ENCODE measurements around the gene DCXR. TPM values are rescaled to one million over a fixed set of nuclear protein-coding genes. Genes with fewer than 3 reads are reported as not detected.

The DCXR gene
- total RNA-seq, 1 donor from 2014 or later = 144 TPM

DNA sequence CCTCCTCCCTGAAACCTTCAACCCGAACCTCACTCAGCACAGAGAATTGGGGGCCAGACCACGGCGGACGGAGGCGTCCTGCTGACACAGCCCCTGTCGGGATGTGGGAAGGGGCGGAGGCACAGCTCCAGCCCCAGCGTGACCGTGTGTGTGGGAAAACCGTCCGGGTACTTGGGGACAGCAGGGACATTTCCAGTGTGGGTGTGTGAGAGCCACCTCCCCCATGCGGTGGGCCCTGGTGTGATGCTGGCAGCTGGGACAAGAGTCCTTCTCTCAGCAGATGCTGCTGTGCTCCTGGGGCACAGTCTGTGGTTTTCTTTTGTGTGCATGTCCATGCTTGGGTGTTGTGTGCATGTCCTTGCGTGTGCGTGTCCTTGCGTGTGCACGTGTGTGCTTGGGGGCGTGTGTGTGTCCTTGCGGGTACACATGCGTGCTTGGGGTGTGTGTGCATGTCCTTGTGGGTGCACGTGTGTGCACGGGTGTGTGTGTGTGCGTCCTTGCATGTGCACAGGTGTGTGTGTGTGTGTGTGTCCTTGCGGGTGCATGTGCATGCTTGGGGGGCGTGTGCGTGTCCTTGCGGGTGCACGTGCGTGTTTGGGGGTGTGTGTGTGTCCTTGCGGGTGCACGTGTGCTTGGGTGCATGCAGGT is 31.7 kb downstream of the DCXR start:
- no peak for DNase-seq (ENCODE audit: low spot score)
- intact Hi-C loops (cut with DNase I) = no loop called here

DNA sequence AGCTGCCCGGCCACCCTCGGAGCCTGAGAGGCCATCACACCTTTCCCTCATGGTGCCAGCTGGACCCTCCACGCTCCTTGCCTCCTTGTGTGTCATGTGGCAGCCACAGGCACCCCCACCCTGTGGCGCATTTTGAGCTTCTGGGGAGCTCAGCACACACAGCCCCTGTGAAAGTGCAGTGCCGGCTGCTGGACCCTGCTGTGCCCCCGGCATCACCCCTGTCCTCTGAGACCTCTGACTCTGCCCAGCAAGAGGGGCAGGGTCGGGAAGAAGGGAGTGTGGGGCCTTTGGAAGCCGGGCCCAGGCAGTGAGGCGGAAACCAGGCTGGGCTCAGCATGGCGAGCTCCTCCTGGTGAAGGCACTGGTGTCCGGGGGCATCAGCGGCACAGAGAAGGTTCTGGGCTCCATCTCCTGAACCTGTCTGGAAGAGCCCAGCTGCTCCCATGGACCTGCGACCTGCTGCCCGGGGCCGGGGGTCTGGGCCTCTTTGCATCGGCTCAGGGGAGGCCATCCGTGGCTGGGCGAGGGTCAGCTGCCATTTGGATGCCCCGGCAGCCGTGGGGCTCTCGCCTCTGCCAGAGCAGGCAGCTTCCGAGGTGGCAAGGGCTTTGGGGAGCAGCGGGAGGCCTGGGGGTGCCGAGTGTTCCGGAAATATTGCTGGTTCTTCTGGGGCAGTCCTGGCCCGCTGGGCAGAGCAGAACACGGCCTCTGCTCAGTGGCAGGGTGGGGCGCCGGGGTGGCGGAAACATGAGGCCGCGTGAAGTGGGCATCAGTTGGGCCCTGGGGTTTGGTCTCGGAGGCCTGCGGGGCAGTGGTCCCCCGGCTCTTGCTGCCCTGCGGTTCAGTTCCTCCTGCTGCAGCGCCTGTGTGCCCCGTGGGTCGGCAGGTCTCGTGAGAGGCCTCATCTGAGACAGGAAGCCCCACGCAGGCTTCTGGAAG is 32.7 kb downstream of the DCXR start:
- DNase-seq (ENCODE audit: low spot score) = no peak
- intact Hi-C loops (cut with DNase I) = no loop called here

DNA sequence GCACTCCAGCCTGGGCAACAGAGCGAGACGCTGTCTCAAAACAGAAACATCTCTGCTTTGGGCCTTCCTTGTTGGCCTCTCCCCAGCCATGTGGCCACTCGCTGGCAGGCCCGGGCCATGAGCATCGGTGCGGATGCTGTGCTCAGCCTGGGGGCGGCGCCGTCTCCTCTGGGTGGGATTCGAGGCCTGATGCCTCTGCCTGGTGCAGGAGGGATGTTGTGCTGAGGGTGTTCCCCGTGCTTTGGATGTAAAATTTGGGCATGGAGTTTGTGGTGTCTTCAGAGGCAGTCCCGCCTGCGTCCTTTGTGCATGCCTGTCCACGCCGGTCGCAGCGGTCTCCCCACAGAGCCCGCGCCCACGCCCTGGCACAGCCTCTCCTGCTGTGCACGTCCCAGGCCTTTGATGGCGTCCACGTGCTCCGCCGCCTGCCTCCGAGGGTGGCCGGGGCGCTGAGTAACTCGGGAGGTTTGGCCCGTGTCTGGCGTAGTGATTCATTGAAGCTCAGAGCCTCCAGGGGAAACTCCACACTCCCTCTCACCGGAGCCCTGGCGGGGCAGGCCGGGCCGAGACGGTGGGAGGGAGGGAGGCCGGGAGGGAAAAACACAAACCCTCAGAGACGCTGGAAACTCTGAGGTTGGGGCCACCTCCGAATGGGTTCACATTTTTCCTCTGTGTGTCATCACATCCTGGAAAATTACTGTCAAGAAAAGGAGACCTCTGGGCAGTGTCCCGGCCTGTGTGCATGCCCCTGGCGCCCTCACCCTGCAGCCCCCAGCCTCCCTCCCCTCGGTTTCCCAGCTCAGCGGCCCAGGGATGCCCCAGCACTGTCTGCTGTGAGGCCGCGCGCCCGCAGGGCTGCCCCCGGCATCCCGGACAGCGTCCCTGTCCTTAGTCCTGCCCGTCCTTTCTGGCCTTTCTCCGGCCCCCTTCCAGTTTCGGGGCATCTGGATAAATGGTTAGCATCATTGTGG is 33.8 kb downstream of the DCXR start:
- intact Hi-C loops (cut with DNase I) = no loop called here
- no peak for DNase-seq (ENCODE audit: low spot score)

DNA sequence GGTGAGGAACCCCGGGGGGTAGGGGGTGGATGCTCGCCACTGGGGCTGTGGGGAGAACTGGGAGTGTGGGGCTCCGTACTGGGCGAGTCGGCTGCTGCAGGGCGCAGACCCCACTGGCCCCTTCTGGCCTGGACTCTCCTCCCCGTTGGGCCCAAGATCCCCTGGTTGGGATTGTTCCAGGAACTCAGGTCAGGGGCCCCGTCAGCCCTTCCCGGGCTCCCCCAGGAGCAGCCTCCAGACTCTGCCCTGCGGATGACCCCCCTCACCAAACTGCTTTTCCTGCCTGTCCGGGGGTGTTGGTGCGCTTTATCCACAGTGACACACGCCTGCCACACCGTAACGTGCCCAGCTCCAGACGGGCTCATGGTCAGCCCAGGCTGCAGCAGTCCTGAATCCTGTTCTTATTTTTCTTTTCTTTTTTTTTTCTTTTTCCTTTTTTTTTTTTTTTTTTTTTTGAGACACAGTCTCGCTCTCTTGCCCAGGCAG is 35.9 kb downstream of the DCXR start:
- no peak for DNase-seq (ENCODE audit: low spot score)
- intact Hi-C loops (cut with DNase I) = no loop called here

DNA sequence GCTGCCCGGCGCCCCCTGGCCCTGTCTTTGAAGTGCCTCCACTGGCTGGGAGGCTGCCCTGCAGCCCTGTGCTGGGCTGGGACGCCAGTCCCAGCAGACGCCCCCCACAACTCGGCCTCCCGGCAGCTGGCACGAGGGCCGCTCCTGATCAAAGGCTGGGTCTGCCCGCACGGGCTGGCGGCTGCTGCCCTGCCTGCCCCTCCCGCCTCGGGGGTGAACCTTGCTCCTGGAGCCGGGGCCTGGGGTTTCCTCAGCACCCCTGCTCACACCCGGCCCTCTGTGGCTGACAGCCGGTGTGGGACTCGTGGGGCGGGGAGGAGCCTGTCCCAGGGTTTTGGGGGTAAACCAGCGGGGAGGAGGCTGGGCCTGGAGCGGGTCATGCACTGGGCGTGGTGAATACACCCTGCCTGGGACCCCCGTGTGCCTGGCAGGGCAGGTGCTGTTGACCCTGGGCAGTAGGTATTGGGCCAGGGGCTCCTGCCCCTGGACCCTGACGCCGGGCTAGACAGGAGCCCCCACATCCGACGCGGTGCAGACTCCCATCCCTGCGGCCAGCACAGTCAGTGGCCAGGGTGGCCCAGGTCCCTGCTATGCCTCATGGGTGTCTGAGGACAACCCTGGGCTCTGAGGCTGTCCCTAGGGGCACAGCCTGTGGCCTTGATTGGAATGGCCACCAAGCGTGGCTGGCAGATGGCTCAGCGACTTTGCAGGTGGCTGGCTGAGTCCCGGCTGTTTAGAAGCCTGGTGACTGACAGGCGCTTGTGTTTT is 36.5 kb downstream of the DCXR start:
- no peak for DNase-seq (ENCODE audit: low spot score)
- intact Hi-C loops (cut with DNase I) = no loop called here

DNA sequence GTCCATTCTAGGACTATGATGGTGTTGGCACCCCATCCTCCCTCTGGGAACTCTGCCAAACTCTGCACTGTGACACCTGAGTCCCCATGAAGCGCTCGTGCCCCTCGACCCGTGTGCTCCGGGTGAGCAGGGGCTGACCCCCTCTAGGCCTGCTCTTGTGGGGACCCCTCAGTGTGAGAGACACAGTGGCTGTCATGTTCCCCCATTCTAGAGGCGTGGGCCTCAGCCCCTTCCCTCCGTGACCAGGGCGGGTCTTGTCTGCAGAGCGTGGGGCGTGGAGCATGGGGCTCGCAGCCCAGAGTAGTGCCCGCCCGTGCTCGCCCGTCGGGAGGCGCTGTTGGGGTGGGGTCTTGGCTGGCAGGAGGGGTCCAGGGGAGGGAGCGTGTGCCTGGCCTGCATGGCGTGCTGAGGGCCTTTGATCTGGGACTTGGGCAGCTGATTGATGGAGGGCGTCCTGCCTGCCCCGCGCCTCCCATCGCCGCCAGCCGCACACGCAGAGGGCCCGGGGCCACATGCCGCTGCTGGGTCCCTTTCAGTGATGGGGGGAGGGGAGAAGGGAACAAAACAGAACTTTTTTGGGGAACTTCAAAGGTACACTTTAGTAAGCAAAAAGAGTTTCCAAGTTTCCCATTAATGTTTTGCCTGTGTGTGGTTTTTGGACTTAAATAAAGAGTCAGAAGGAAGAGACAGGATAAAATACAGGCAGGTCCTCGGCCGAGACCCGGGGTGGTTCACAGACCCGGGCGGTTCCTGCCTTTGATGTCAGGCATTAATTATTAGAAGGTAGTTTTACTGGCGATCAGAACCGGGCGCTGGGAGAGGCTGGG is 37.3 kb downstream of the DCXR start:
- no peak for DNase-seq (ENCODE audit: low spot score)
- intact Hi-C loops (cut with DNase I) = no loop called here

DNA sequence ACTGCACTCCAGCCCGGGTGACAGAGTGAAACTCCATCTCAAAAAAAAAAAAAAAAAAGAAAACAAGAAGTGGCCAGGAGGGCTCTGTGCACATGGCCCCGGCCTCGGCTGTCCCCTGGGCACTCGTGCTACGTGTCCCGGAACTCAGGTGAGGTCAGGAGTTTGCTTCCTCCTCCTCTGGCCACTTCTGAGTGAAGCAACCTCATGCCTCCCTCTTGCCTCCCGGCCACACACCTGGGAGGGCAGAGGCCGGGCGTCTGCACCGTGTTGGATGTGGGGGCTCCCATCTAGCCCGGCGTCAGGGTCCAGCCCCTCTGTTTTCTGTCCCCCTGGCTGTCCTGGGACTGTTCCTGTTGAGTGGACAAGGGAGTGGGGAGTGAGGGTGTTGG is 37.9 kb downstream of the DCXR start:
- intact Hi-C loops (cut with DNase I) = no loop called here
- DNase-seq (ENCODE audit: low spot score) = no peak

DNA sequence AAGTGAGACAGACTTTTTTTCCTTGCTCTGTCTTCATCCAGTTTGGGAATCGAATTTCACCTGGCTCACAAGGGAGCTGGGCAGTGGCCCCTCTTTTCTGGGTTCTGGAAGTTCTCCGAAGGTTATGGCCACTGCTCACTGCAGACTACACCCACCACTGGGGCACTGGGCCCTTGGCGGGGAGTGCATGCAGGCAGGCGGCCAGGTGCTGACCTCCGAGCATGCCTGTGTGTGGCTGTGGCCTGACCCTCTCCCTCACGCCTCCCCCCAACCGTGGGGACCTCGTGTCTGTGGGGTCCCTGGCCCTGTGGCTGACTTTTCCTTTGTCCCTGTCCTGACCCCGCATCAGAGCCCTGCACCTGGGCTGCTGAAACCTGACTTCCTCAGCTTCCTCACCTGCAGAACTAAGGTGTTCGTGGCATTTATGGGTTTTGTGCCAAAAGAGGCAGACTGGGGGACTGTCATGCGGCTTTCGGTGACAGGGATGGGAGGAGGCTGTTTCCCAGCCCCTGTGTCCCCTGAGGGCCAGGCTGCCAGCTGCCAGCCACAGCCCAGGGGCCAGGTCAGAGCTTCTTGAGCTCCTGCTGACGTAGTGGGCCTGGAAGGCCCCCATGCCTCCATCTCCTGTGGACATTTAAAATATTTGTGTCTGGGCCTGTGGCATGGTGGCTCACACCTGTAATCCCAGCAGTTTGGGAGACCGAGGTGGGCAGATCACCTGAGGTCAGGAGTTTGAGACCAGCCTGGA is 38.6 kb downstream of the DCXR start:
- no peak for DNase-seq (ENCODE audit: low spot score)
- intact Hi-C loops (cut with DNase I) = no loop called here

DNA sequence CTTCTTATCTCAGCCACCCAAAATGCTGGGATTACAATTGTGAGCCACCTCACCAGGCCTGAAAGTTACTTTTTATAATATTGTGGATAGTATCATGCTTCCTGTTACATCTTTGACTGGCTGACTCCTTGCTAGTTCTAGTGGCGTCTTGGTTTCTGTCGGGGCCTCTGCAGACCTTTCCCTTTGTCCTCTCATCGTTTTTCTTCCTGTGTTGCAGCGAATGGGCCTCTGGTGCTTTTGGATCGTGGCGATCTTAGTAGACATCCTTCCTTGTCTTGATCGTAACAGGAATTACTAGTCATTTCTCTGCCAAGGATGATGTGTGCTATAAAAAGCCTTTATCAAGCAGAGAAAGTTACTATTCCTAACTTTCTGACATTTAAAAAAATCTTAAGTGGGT is 39.3 kb downstream of the DCXR start:
- intact Hi-C loops (cut with DNase I) = no loop called here
- DNase-seq (ENCODE audit: low spot score) = no peak

DNA sequence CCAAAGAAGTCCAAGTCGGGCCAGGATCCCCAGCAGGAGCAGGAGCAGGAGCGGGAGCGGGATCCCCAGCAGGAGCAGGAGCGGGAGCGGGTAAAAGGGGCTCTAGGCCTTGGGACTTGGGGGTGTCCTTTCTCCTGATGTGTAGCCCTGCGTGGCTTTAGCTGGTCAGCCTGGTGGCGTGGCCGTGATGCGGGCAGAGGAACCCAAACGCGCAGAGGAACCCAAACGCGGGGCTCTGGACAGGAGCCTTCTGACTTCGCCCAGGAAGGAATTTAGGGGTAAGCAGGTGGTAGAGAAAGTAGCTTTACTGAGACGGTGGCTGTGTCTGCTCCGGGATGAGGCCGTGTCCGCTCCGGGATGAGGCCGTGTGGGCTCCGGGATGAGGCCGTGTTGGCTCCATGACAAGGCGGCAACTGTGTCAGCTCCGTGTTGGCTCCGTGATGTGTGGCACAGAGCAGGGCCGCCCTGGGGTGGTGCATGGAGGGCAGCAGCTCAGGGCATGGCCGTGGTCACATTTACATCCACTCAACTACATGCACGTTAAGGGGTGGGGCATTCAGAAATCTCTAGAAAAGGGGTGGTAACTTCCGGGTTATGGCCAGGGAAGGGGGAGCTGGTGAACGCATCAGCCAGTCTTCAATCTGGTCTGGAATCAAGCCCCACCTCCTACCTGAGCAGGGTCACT is 40.6 kb downstream of the DCXR start:
- DNase-seq (ENCODE audit: low spot score) = no peak
- intact Hi-C loops (cut with DNase I) = no loop called here

DNA sequence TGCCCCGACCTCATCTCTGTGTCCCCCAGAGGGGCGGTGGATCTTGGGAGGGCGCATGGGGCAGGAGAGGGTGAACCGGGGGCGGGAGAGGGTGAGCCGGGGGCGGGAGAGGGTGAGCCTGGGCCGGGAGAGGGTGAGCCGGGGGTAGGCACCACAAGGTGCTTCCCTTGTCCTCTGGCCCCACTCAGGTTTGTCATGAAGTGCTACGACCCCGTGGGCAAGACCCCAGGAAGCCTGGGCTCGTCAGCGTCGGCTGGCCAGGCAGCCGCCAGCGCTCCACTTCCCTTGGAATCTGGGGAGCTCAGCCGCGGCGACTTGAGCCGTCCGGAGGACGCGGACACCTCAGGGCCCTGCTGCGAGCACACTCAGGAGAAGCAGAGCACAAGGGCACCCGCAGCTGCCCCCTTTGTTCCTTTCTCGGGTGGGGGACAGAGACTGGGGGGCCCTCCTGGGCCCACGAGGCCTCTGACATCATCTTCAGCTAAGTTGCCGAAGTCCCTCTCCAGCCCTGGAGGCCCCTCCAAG is 41.2 kb downstream of the DCXR start:
- intact Hi-C loops (cut with DNase I) = no loop called here

DNA sequence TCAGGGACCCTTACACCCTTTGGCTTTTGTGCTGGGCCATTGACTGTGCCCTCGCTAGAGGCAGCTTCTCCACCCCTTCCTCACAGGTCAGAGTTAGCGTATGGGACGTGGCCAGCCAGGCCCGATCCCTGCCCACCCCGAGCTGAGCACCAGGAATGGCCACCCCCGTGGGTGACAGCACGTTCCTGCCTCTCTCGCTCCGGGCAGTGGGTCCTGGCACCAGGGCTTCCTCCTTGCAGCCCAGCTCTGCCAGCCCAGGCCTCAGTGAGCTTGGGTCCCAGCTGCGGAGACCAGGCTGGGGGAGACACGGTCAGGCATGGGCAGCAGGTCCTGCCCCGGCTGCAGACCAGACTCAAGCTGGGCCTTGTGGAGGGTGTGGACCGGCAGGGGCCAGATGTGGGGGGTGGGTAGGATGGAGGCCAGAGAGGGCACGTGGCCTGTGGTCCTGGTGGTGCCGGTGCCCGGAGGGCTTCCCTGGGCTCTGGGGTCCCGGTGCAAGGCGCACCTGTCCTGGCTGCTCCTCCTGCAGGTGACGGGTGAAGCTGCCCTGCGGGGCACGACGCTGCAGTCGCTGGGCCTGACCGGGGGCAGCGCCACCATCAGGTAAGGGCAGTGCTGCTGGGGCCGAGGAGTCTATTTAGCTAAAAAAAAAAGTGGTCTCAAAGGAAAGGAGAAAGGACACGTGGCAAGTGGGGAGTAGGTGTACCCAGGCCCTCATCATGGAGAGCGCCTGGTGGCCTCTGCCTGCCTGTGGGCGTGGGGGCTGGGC is 41.9 kb downstream of the DCXR start:
- no peak for DNase-seq (ENCODE audit: low spot score)
- intact Hi-C loops (cut with DNase I) = no loop called here

More for the DNA sequence above, 41.2 kb downstream of the DCXR start:
- DNase-seq (ENCODE audit: low spot score) = no peak

DNA sequence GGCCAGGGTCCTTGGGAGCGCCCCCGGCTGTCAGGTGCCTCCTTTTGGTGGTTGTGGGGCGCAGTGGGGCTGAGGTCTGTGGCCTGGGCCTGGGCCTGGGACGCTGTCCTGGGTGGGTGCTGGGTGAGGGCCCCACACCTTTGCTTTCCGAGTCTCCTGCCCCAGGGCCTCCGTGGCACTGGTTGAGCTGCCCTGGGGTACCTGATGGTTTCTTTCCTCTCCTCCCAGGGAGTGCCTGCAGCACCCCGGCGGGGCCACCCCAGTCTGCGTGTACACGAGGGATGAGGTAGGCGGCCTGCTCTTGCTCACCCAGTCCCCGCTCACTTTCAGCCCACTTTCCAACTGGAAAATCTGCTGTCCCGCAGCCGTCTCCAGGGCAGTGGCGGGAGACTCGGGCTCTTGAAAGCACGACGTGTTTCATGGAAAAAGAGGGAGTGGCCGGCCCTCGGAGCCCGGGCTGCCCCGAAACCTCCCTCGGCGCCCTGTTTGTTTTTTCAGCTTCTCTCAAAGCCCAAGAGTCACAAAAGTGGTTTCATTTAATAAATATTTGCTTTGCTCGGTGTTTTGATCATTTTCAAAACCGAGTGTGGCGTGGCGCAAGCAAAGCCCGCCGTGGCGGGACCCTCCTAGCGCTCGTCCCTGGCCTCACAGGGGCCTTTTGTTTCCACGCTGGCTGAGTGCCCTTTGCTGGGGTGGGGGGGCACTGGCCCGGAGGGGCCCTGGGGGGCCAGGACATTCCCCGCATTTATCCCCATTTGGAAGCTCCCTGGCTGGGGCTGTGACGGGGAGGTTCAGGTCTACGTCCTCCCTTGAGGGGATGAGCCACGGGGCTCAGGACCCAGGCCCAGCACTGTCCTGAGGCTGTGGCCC is 42.7 kb downstream of the DCXR start:
- no peak for DNase-seq (ENCODE audit: low spot score)
- intact Hi-C loops (cut with DNase I) = no loop called here

DNA sequence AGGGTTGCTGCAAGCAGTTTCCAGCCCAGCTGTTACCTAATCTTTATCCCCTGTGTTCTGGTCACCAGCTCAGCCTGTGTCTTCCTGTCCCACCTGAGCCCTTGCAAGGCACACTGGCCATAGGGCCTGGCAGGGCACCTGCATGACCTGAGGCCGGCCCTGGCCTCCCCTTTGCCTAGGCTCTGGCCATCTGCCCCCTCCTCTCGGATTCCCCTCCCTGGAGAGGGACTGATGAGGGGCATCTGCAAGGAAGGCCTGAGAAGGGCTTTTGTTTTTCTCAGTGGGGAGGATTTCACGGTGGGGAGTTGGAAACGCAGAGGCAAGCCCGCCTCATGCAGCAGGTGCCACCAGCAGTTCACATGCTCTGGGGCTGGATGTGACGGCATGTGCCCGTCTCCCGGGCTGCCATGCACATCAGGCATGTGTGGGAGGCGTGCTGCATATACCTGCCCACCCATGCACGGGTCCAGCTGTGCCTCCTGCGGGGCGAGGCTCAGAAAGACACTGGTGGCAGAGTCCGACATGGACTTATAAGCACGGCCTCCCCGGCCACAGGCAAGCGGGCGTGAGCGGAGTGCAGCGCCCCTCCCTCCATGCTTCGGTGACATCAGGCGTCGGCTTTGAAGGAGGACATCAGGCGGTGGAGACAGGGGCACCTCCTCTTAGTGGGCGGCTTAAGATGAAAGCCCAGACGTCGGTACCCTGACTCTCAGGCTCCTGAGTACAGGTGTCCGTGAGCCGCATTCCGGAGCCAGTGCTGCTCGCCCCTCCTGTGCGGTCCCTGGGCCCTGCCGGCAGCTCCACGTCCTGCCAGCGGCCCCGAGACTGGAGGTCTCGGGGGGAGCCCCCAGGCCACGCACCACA is 43.5 kb downstream of the DCXR start:
- intact Hi-C loops (cut with DNase I) = no loop called here
- no peak for DNase-seq (ENCODE audit: low spot score)
